ENCODE results near the gene INTS6. TPM values are rescaled to one million over a fixed set of nuclear protein-coding genes. Genes with fewer than 3 reads are reported as not detected.

Gene INTS6
- total RNA-seq, 4 donors from 2014 or later = 24.3 to 34.5 (median 28.9) TPM

- H3K9me3 ChIP-seq = no peaks in the 10 kb centered on the region
- H3K36me3 ChIP-seq = peaks cover 0 to 29% (median 21%) of the 10 kb centered on the region in 4 donors
- 79% methylated on average over 2 of the region's 2 CpGs for WGBS
- TF ChIP-seq POLR2A (IDR thresholded peaks at IDR 0.05; ENCODE audit: low read depth) (no peak), CTCF (IDR thresholded peaks at IDR 0.05) (no peak), POLR2AphosphoS5 (IDR thresholded peaks at IDR 0.05) (no peak), EP300 (IDR thresholded peaks at IDR 0.05) (no peak)
- DNase-seq (ENCODE audit: extremely low spot score) = no peak
- no peak overlapping the region for H3K4me3 ChIP-seq
- H3K4me1 ChIP-seq = no peaks in the 10 kb centered on the region
- intact Hi-C loops (cut with DNase I) = no loop called here
- H3K27ac ChIP-seq (replicated peaks in 1 of 4) = no peak overlapping the region
- no peaks in the 10 kb centered on the region for H3K27me3 ChIP-seq
These were observed 67.7 kb downstream of the INTS6 start for GRCh38 chr13:51385114-51385513.

GRCh38 chr13:51380269-51380668 lies 72.6 kb downstream of the INTS6 start:
- 55% methylated on average over 4 of the region's 4 CpGs for WGBS
- Histone ChIP-seq H3K27ac (replicated peaks in 1 of 4) (no peak overlapping the region), H3K27me3 (no peaks in the 10 kb centered on the region), H3K9me3 (no peaks in the 10 kb centered on the region), H3K36me3 (peaks cover 7 to 63% (median 38%) of the 10 kb centered on the region in 4 donors), H3K4me1 (no peaks in the 10 kb centered on the region), H3K4me3 (no peak overlapping the region)
- TF ChIP-seq EP300 (IDR thresholded peaks at IDR 0.05) (no peak), CTCF (IDR thresholded peaks at IDR 0.05) (no peak), POLR2A (IDR thresholded peaks at IDR 0.05; ENCODE audit: low read depth) (no peak), POLR2AphosphoS5 (IDR thresholded peaks at IDR 0.05) (no peak)
- intact Hi-C loops (cut with DNase I) = no loop called here
- no peak for DNase-seq (ENCODE audit: extremely low spot score)

- no peak overlapping the region for H3K27ac ChIP-seq (replicated peaks in 1 of 4)
- intact Hi-C loops (cut with DNase I) = no loop called here
- peaks cover 14 to 89% (median 60%) of the 10 kb centered on the region in 4 donors for H3K36me3 ChIP-seq
- 87% methylated on average over 2 of the region's 2 CpGs for WGBS
- no peaks in the 10 kb centered on the region for H3K27me3 ChIP-seq
- TF ChIP-seq POLR2AphosphoS5 (IDR thresholded peaks at IDR 0.05) (no peak), EP300 (IDR thresholded peaks at IDR 0.05) (no peak), POLR2A (IDR thresholded peaks at IDR 0.05; ENCODE audit: low read depth) (no peak), CTCF (IDR thresholded peaks at IDR 0.05) (no peak)
- DNase-seq (ENCODE audit: extremely low spot score) = no peak
- H3K9me3 ChIP-seq = no peaks in the 10 kb centered on the region
- peaks cover 0 to 9% (median 0%) of the 10 kb centered on the region in 4 donors for H3K4me1 ChIP-seq
- H3K4me3 ChIP-seq = no peak overlapping the region
These were observed 79.4 kb downstream of the INTS6 start for GRCh38 chr13:51373451-51373850.

- Histone ChIP-seq H3K4me1 (peaks cover 0 to 9% (median 0%) of the 10 kb centered on the region in 4 donors), H3K9me3 (no peaks in the 10 kb centered on the region), H3K27me3 (no peaks in the 10 kb centered on the region), H3K4me3 (no peak overlapping the region), H3K36me3 (peaks cover 14 to 88% (median 64%) of the 10 kb centered on the region in 4 donors), H3K27ac (replicated peaks in 1 of 4) (no peak overlapping the region)
- TF ChIP-seq EP300 (IDR thresholded peaks at IDR 0.05) (no peak), POLR2AphosphoS5 (IDR thresholded peaks at IDR 0.05) (no peak), POLR2A (IDR thresholded peaks at IDR 0.05; ENCODE audit: low read depth) (no peak), CTCF (IDR thresholded peaks at IDR 0.05) (no peak)
- no peak for DNase-seq (ENCODE audit: extremely low spot score)
- 88% methylated on average over 6 of the region's 6 CpGs for WGBS
- intact Hi-C loops (cut with DNase I) = no loop called here
These were observed 81.0 kb downstream of the INTS6 start for GRCh38 chr13:51371768-51372399.

GRCh38 chr13:51370811-51371210 lies 82.0 kb downstream of the INTS6 start:
- intact Hi-C loops (cut with DNase I) = no loop called here
- Histone ChIP-seq H3K4me3 (no peak overlapping the region), H3K27ac (replicated peaks in 1 of 4) (no peak overlapping the region), H3K4me1 (peaks cover 0 to 9% (median 0%) of the 10 kb centered on the region in 4 donors), H3K36me3 (peaks cover 9 to 89% (median 67%) of the 10 kb centered on the region in 4 donors), H3K9me3 (no peaks in the 10 kb centered on the region), H3K27me3 (no peaks in the 10 kb centered on the region)
- TF ChIP-seq EP300 (IDR thresholded peaks at IDR 0.05) (no peak), POLR2AphosphoS5 (IDR thresholded peaks at IDR 0.05) (no peak), POLR2A (IDR thresholded peaks at IDR 0.05; ENCODE audit: low read depth) (no peak), CTCF (IDR thresholded peaks at IDR 0.05) (no peak)
- 89% methylated on average over 2 of the region's 2 CpGs for WGBS
- DNase-seq (ENCODE audit: extremely low spot score) = no peak

All from esophagus muscularis mucosa (tissue), 4 donors.